Common myeloid progenitor, CD34-positive (primary cell): Measurements from ENCODE around the gene TATDN3.
A peak's percentile ranks its signal among the peaks of the same experiment; 100 is the strongest.
"Not testable (repeated sequence)": the region's sequence is repeated elsewhere in the genome, so short reads cannot be mapped to it uniquely, and the experiment has no call there.

Source experiments
- CTCF ChIA-PET: fragments of 350-600 bp; sonication (Branson Sonifier 250); formaldehyde crosslinking; loops from one replicate; lab custom pipeline; 2021; ENCODE audit warnings: antibody characterized with exemption; lab: Charles Lee
- POLR2A ChIA-PET: fragments of 350-600 bp; sonication (Branson Sonifier 250); formaldehyde crosslinking; loops from one replicate; lab custom pipeline; 2021; ENCODE audit warnings: antibody characterized with exemption; lab: Charles Lee
- DNase-seq, 3 donors: peaks; one replicate each; pipeline versions ENCODE4 v3.0.0 to v3.0.0-alpha.2; 2013
- H3K27ac ChIP-seq, 2 experiments: 1 replicate in 1 of 2; 2 replicates in 1 of 2; pipeline ENCODE4 v1.7.0; 2013; ENCODE audit warnings: inconsistent platforms in 2 of 2, low read length in 2 of 2, mild to moderate bottlenecking in 2 of 2, low read depth in 1 of 2, moderate library complexity in 1 of 2; ENCODE audit not compliant: severe bottlenecking in 2 of 2, insufficient read depth in 1 of 2, poor library complexity in 1 of 2
- H3K27me3 ChIP-seq, 5 experiments: replicated peaks in 2 of 5; 1 replicate in 3 of 5; 2 replicates in 2 of 5; pipeline versions ENCODE4 v1.6.1 to v1.7.0; 2013; ENCODE audit warnings: low read length in 4 of 5, mild to moderate bottlenecking in 2 of 5, moderate library complexity in 2 of 5, inconsistent platforms in 1 of 5; ENCODE audit not compliant: insufficient read depth in 5 of 5, control insufficient read depth in 4 of 5
- H3K36me3 ChIP-seq, 4 experiments: 1 replicate in 2 of 4; 2 replicates in 2 of 4; pipeline versions ENCODE4 v1.6.1 to v1.7.0; 2013; ENCODE audit warnings: low read length in 3 of 4, control low read depth in 1 of 4, mild to moderate bottlenecking in 1 of 4; ENCODE audit not compliant: control insufficient read depth in 4 of 4, insufficient read depth in 4 of 4
- H3K4me1 ChIP-seq, 4 experiments: 1 replicate in 3 of 4; 2 replicates in 1 of 4; pipeline versions ENCODE4 v1.6.1 to v1.7.1; 2013; ENCODE audit warnings: low read length in 3 of 4, mild to moderate bottlenecking in 3 of 4, control low read depth in 1 of 4, inconsistent platforms in 1 of 4, moderate library complexity in 1 of 4; ENCODE audit not compliant: control insufficient read depth in 4 of 4, insufficient read depth in 4 of 4; ENCODE audit errors: control extremely low read depth in 1 of 4
- H3K4me3 ChIP-seq, 7 experiments: 1 replicate in 4 of 7; 2 replicates in 3 of 7; pipeline versions ENCODE4 v1.5.1 to v1.7.0; 2013; ENCODE audit warnings: mild to moderate bottlenecking in 7 of 7, low read length in 6 of 7, moderate library complexity in 6 of 7, inconsistent platforms in 2 of 7, low read depth in 2 of 7, control low read depth in 1 of 7; ENCODE audit not compliant: insufficient read depth in 4 of 7, control insufficient read depth in 1 of 7; ENCODE audit errors: extremely low read depth in 1 of 7
- H3K9me3 ChIP-seq, 5 experiments: 1 replicate in 4 of 5; 2 replicates in 1 of 5; pipeline versions ENCODE4 v1.6.1 to v1.7.1; 2013; ENCODE audit warnings: low read length in 4 of 5, mild to moderate bottlenecking in 2 of 5, inconsistent platforms in 1 of 5, low read depth in 1 of 5, moderate library complexity in 1 of 5; ENCODE audit not compliant: control insufficient read depth in 4 of 5, insufficient read depth in 2 of 5; ENCODE audit errors: control extremely low read depth in 1 of 5
- WGBS: methylation state at CpG from one replicate; pipeline ENCODE4 v1.1.5; 2013; ENCODE audit not compliant: insufficient coverage; 5-methylcytosine and 5-hydroxymethylcytosine counted together

TATDN3 gene

GRCh38 chr1:212856755-212857154, 65.1 kb downstream of the TATDN3 start:
- CTCF ChIA-PET, result no interaction called here
- Histone ChIP-seq H3K4me1 (peaks cover 4 to 36% (median 28%) of the 10 kb centered on the region in 4 experiments), H3K9me3 (peaks cover 0 to 2% (median 0%) of the 10 kb centered on the region in 5 experiments), H3K27me3 (no peaks in the 10 kb centered on the region), H3K36me3 (peaks cover 0 to 6% (median 5%) of the 10 kb centered on the region in 4 experiments), H3K27ac (peak overlapping the region in 1 of 2 experiments; percentile 70), H3K4me3 (peak overlapping the region in 4 of 7 experiments; percentile 73 to 94 (median 83))
- WGBS, result 97% methylated on average over 16 of the region's 16 CpGs
- POLR2A ChIA-PET, result interaction anchor here (0.6 kb wide), 2 partner anchors 16 to 25 kb away, joined by 3 to 5 read pairs; no protein-coding TSS in a partner anchor
- no peak for DNase-seq

GRCh38 chr1:212857992-212858460, 66.3 kb downstream of the TATDN3 start, which contains the start of gene FLVCR1:
FLVCR1 (plus strand) TSS chr1:212858275; CDS start chr1:212858453, 178 bp downstream.
- ChIA-PET POLR2A (interaction anchor here (0.6 to 1.2 kb wide), 2 partner anchors 16 to 91 kb away, joined by 3 read pairs; no protein-coding TSS in a partner anchor), CTCF (interaction anchor here (0.9 to 1.3 kb wide), 5 partner anchors 10 to 94 kb away, joined by 3 to 4 read pairs (median 3); partner anchors contain the start of gene SPATA45)
- peak within 1 kb of the TSS; percentile 73 to 94 (median 83) for H3K4me3 ChIP-seq
- peaks cover 0 to 2% (median 0%) of the 10 kb centered on the region in 5 experiments for H3K9me3 ChIP-seq
- peaks cover 0 to 9% (median 5%) of the 10 kb centered on the region in 4 experiments for H3K36me3 ChIP-seq
- H3K27ac ChIP-seq, result peak within 1 kb of the TSS; percentile 43 to 70
- H3K27me3 ChIP-seq, result no peaks in the 10 kb centered on the region
- peak; percentile 95 to 99 (median 99) for DNase-seq
- 0% methylated on average over 43 of the region's 54 CpGs for WGBS
- H3K4me1 ChIP-seq, result peaks cover 4 to 36% (median 28%) of the 10 kb centered on the region in 4 experiments

- DNase-seq, result peak in 2 of 3 donors; percentile 24 to 47
- peak overlapping the region in 1 of 2 experiments; percentile 70 for H3K27ac ChIP-seq
- 6% methylated on average over 54 of the region's 54 CpGs for WGBS
- POLR2A ChIA-PET, result interaction anchor here (0.6 to 1.2 kb wide), 2 partner anchors 16 to 90 kb away, joined by 3 read pairs; no protein-coding TSS in a partner anchor
- H3K27me3 ChIP-seq, result no peaks in the 10 kb centered on the region
- H3K4me3 ChIP-seq, result peak overlapping the region; percentile 73 to 94 (median 83)
- CTCF ChIA-PET, result interaction anchor here (0.9 to 1.3 kb wide), 3 partner anchors 10 to 94 kb away, joined by 3 to 4 read pairs (median 3); no protein-coding TSS in a partner anchor
- peaks cover 4 to 36% (median 28%) of the 10 kb centered on the region in 4 experiments for H3K4me1 ChIP-seq
- peaks cover 0 to 2% (median 0%) of the 10 kb centered on the region in 5 experiments for H3K9me3 ChIP-seq
- H3K36me3 ChIP-seq, result peaks cover 0 to 11% (median 5%) of the 10 kb centered on the region in 4 experiments
Observed at GRCh38 chr1:212858461-212859265, 67.0 kb downstream of the TATDN3 start.

GRCh38 chr1:212860713-212861581, 69.3 kb downstream of the TATDN3 start:
- 69% methylated on average over 3 of the region's 5 CpGs for WGBS
- Histone ChIP-seq H3K36me3 (peaks cover 0 to 16% (median 10%) of the 10 kb centered on the region in 4 experiments), H3K4me3 (peak overlapping the region in 3 of 7 experiments; percentile 12 to 83 (median 28)), H3K27ac (no peak overlapping the region), H3K9me3 (peaks cover 0 to 2% (median 0%) of the 10 kb centered on the region in 5 experiments), H3K4me1 (peaks cover 4 to 36% (median 28%) of the 10 kb centered on the region in 4 experiments), H3K27me3 (no peaks in the 10 kb centered on the region)
- ChIA-PET POLR2A (no interaction called here), CTCF (interaction anchor here (1.0 kb wide), 1 partner anchor 56 kb away, joined by 3 read pairs; no protein-coding TSS in a partner anchor)
- peak in 2 of 3 donors; percentile 43 to 75 for DNase-seq

- ChIA-PET CTCF (interaction anchor here (1.2 to 1.5 kb wide), 2 partner anchors 12 to 21 kb away, joined by 3 read pairs; no protein-coding TSS in a partner anchor), POLR2A (no interaction called here)
- WGBS, result no CpG with 5 or more reads among the region's 2 CpGs
Observed at GRCh38 chr1:212862111-212862690, 70.5 kb downstream of the TATDN3 start.

GRCh38 chr1:212863345-212863744, 71.7 kb downstream of the TATDN3 start:
- Histone ChIP-seq H3K36me3 (peaks cover 3 to 23% (median 15%) of the 10 kb centered on the region in 4 experiments), H3K4me1 (peaks cover 3 to 25% (median 18%) of the 10 kb centered on the region in 4 experiments)
- H3K27me3 ChIP-seq, H3K9me3 ChIP-seq, DNase-seq, H3K27ac ChIP-seq, POLR2A ChIA-PET, H3K4me3 ChIP-seq: not testable (repeated sequence)
- no CpG with 5 or more reads among the region's 10 CpGs for WGBS
- CTCF ChIA-PET, result interaction anchor here (0.8 to 1.5 kb wide), 4 partner anchors 10 to 49 kb away, joined by 3 read pairs; no protein-coding TSS in a partner anchor

More at GRCh38 chr1:212862111-212862690, 70.5 kb downstream of the TATDN3 start:
- H3K4me3 ChIP-seq, result peak overlapping the region in 1 of 7 experiments; percentile 23
- peaks cover 0 to 2% (median 0%) of the 10 kb centered on the region in 5 experiments for H3K9me3 ChIP-seq
- H3K27ac ChIP-seq, result no peak overlapping the region
- peaks cover 2 to 23% (median 13%) of the 10 kb centered on the region in 4 experiments for H3K36me3 ChIP-seq
- peaks cover 3 to 29% (median 21%) of the 10 kb centered on the region in 4 experiments for H3K4me1 ChIP-seq
- H3K27me3 ChIP-seq, result no peaks in the 10 kb centered on the region
- no peak for DNase-seq
